HG03139 (cell line): ENCODE results near the gene EIF4H.
A peak's percentile ranks its signal among the peaks of the same experiment; 100 is the strongest.
"Not testable (repeated sequence)": the region's sequence is repeated elsewhere in the genome, so short reads cannot be mapped to it uniquely, and the experiment has no call there.

ENCODE experiments used
- ATAC-seq: cut with Tn5 transposase; IDR thresholded peaks from one replicate; pipeline ENCODE4 v1.9.1; 2021; ENCODE audit not compliant: unreplicated experiment

Gene EIF4H

GRCh38 chr7:74173866-74174605 lies at the start of gene EIF4H:
TSS of gene EIF4H (plus strand) at chr7:74174356. CDS start at chr7:74174384, 28 bp downstream.
- peak; percentile 61 for ATAC-seq

GRCh38 chr7:74126220-74126880 lies 47.8 kb upstream of the EIF4H start:
- no peak for ATAC-seq

GRCh38 chr7:74129887-74130286 lies 44.3 kb upstream of the EIF4H start:
- ATAC-seq = no peak

- no peak for ATAC-seq
These were observed 43.6 kb upstream of the EIF4H start for GRCh38 chr7:74130518-74130917.

- no peak for ATAC-seq
These were observed 40.0 kb upstream of the EIF4H start for GRCh38 chr7:74134117-74134620.

GRCh38 chr7:74138334-74138867 lies 35.8 kb upstream of the EIF4H start:
- ATAC-seq = no peak

- no peak for ATAC-seq
These were observed 35.0 kb upstream of the EIF4H start for GRCh38 chr7:74138945-74139843.

GRCh38 chr7:74141705-74142104 lies 32.5 kb upstream of the EIF4H start:
- no peak for ATAC-seq

GRCh38 chr7:74143383-74143782 lies 30.8 kb upstream of the EIF4H start:
- no peak for ATAC-seq

- ATAC-seq = no peak
These were observed 25.7 kb upstream of the EIF4H start for GRCh38 chr7:74148491-74148890.

GRCh38 chr7:74149071-74149470 lies 25.1 kb upstream of the EIF4H start:
- no peak for ATAC-seq

- no peak for ATAC-seq
These were observed 24.6 kb upstream of the EIF4H start for GRCh38 chr7:74149603-74150002.

- no peak for ATAC-seq
These were observed 20.4 kb upstream of the EIF4H start for GRCh38 chr7:74153736-74154135.

- ATAC-seq = no peak
These were observed 18.3 kb upstream of the EIF4H start for GRCh38 chr7:74155810-74156395.

GRCh38 chr7:74157605-74158004 lies 16.6 kb upstream of the EIF4H start:
- no peak for ATAC-seq

- ATAC-seq = no peak
These were observed 9.1 kb upstream of the EIF4H start for GRCh38 chr7:74164985-74165456.

GRCh38 chr7:74165867-74166593 lies 8.1 kb upstream of the EIF4H start:
- no peak for ATAC-seq

- ATAC-seq = not testable (repeated sequence)
These were observed 6.8 kb upstream of the EIF4H start for GRCh38 chr7:74167324-74167723.

- ATAC-seq = no peak
These were observed 1.1 kb upstream of the EIF4H start for GRCh38 chr7:74173074-74173473.

- no peak for ATAC-seq
These were observed 678 bp upstream of the EIF4H start for GRCh38 chr7:74173491-74173865.
